AG09309 (cell line): ENCODE results near the gene CMTR2.
A peak's percentile ranks its signal among the peaks of the same experiment; 100 is the strongest.
"Not testable (repeated sequence)": the region's sequence is repeated elsewhere in the genome, so short reads cannot be mapped to it uniquely, and the experiment has no call there.

Source experiments
- DNase-seq: peaks from one replicate; pipeline ENCODE4 v3.0.0-alpha.2; 2010; ENCODE audit warnings: low read depth
- H3K4me3 ChIP-seq: 2 replicates; pipeline ENCODE4 v1.5.1; 2011; ENCODE audit warnings: mild to moderate bottlenecking, low read depth, low read length, moderate library complexity; ENCODE audit not compliant: control insufficient read depth
- TF ChIP-seq, protein P1 (sequence below): IDR thresholded peaks from 2 replicates; pipeline ENCODE4 v1.5.1; 2011; ENCODE audit warnings: mild to moderate bottlenecking, low read depth, low read length, inconsistent platforms; ENCODE audit not compliant: insufficient read depth, control insufficient read depth; ENCODE audit errors: missing control alignments

CMTR2 gene

DNA sequence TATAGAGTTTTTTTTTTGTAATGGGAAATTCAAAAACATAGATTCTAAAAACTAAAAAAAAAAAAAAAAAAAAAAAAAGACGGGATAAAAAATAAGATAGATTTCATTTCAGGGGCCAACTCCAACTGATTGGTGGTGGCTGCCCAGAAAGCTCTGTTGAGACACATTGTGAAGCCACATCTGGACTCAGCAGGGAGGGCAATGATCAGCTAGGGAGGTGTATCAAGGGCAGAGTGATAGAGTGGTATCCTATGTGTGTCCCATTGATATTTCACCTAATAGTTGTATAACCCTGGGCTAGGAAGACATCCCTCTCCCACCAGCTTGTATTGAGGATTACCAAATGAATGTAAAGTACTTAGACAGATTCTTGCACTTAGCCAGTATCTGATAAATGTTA, 6.7 kb upstream of the CMTR2 start:
- TF ChIP-seq, protein P1, sequence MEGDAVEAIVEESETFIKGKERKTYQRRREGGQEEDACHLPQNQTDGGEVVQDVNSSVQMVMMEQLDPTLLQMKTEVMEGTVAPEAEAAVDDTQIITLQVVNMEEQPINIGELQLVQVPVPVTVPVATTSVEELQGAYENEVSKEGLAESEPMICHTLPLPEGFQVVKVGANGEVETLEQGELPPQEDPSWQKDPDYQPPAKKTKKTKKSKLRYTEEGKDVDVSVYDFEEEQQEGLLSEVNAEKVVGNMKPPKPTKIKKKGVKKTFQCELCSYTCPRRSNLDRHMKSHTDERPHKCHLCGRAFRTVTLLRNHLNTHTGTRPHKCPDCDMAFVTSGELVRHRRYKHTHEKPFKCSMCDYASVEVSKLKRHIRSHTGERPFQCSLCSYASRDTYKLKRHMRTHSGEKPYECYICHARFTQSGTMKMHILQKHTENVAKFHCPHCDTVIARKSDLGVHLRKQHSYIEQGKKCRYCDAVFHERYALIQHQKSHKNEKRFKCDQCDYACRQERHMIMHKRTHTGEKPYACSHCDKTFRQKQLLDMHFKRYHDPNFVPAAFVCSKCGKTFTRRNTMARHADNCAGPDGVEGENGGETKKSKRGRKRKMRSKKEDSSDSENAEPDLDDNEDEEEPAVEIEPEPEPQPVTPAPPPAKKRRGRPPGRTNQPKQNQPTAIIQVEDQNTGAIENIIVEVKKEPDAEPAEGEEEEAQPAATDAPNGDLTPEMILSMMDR = no peak
- DNase-seq = no peak
- no peak overlapping the region for H3K4me3 ChIP-seq

DNA sequence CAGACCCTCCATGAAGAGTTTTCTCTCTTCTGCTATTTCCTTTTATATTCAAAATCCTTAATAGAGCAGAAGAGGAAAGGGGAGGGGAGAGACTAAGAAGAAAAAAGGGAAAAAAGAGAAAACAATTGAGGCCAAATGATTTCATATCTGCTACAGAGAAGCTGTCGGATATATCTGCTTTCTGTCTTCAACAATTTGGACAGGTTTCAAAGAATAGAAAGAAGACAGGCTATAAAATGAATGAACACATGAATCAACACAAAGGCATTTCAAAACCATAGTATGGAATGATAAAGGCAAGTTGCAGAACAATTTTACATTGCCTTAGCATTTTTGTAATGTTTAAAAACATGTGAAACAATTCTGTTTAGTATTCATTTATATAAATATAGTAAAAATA, 4.7 kb upstream of the CMTR2 start:
- TF ChIP-seq, protein P1 = no peak
- DNase-seq = no peak
- H3K4me3 ChIP-seq = no peak overlapping the region

GRCh38 chr16:71292095-71292494, 2.9 kb upstream of the CMTR2 start:
- DNase-seq, H3K4me3 ChIP-seq: not testable (repeated sequence)

DNA sequence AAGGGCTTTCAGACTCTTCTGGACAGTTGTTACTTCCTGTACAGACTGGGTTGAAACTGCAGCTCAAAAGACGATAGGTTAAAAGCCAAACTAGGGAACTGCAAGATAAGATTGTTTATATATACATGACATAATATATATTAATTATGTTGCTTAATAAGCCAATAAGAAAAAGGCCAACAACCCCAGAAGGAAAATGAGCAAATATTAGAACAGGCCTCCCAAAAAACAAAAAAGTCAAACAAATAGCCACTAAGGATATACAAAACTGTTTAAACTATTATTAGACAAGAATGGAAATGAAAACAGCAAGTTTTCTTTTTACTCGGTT, 495 bp upstream of the CMTR2 start:
- peak overlapping the region; percentile 87 for H3K4me3 ChIP-seq
- TF ChIP-seq, protein P1 = no peak

GRCh38 chr16:71288570-71288889, 672 bp downstream of the CMTR2 start:
- no peak for DNase-seq
- peak overlapping the region; percentile 87 for H3K4me3 ChIP-seq
- TF ChIP-seq, protein P1 = no peak

More for the DNA sequence above, 495 bp upstream of the CMTR2 start:
- DNase-seq = no peak

DNA sequence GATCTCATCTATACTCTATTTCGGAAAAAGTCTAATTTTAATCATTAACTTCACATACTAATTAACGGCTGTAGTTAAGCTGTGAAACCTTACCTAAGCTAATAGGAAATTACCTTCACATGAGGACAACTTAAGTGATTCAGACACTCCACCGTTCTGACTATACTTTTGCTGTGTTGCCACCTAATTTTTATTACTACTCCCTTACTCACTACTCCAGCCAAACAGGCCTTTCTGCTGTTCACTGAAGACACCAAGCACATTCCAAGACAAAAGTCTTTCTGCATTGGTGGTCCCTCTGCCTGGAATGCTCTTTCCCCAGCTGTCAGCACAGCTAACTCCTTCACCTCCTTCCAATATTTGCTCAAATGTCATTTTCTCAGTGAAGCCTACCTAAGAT, 1.3 kb downstream of the CMTR2 start:
- no peak for DNase-seq
- peak overlapping the region; percentile 87 for H3K4me3 ChIP-seq
- TF ChIP-seq, protein P1 = no peak

DNA sequence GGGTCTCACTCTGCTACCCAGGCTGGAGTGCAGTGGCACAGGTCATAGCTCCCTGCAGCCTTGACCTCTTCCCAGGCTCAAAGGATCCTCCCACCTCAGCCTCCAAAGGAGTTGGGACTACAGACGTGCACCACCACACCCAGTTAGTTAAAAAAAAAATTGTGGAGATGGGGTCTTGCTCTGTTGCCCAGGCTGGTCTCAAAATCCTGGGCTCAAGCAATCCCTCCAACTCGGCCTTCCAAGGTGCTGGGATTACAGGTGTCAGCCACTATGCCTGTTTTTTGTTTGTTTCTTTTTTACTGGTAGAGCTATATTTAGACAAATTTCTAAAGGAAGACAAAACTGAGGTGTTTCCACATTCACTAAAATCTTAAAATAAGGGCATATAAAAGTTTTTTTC, 1.7 kb downstream of the CMTR2 start:
- H3K4me3 ChIP-seq = no peak overlapping the region
- DNase-seq = no peak
- TF ChIP-seq, protein P1 = no peak

DNA sequence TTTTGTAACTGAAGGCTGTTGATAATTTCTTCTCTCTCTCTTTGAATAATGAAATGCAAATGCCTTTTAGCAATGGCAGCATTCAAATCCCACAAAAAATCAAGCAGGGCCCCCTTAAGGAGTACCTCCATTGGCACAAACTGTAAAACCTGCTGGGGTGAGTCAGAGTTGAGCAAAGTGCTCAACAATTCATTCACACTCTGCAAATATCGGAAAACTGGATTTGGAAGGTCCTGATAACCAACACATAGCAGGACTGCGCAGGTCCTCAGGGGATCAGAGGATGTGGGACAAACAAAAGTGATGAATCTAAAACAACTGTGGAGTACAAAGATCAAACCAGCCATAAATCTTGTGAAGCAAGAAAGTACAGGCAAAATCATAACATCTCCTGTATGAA, 5.6 kb downstream of the CMTR2 start:
- H3K4me3 ChIP-seq = no peak overlapping the region
- DNase-seq = no peak
- TF ChIP-seq, protein P1 = no peak
